Calu3 (cell line): ENCODE measurements around the gene BBS12. TPM values are rescaled to one million over a fixed set of nuclear protein-coding genes. Genes with fewer than 3 reads are reported as not detected.

Source experiments
- BruUV-seq: library from RNA; stranded (reverse); fragments of 400-500 nt; replicated peaks from 2 replicates; lab custom pipeline; 2021; lab: Mats Ljungman, UMichigan
- CTCF ChIA-PET: fragments of 300-600 bp; sonication (Branson Sonifier 250); formaldehyde crosslinking; loops from one replicate; lab custom pipeline; 2022; ENCODE audit warnings: antibody characterized with exemption; lab: Charles Lee
- DNase-seq: peaks from one replicate; pipeline ENCODE4 v3.0.0; 2022
- H3K27ac Mint-ChIP-seq: one replicate; pipeline ENCODE4 v1.8.0; 2022; ENCODE audit warnings: mixed read lengths; ENCODE audit not compliant: unreplicated experiment
- H3K27me3 Mint-ChIP-seq: one replicate; pipeline ENCODE4 v1.8.0; 2022; ENCODE audit warnings: mixed read lengths; ENCODE audit not compliant: unreplicated experiment
- H3K36me3 Mint-ChIP-seq: one replicate; pipeline ENCODE4 v1.8.0; 2022; ENCODE audit warnings: mild to moderate bottlenecking, moderate library complexity, mixed read lengths; ENCODE audit not compliant: insufficient read depth, unreplicated experiment
- H3K4me1 Mint-ChIP-seq: one replicate; pipeline ENCODE4 v1.8.0; 2022; ENCODE audit warnings: mild to moderate bottlenecking, low read depth, mixed read lengths; ENCODE audit not compliant: unreplicated experiment
- H3K4me3 Mint-ChIP-seq: one replicate; pipeline ENCODE4 v1.8.0; 2022; ENCODE audit warnings: mild to moderate bottlenecking, low read depth, moderate library complexity, mixed read lengths; ENCODE audit not compliant: unreplicated experiment
- H3K9me3 Mint-ChIP-seq: one replicate; pipeline ENCODE4 v1.8.0; 2022; ENCODE audit warnings: low read depth, mixed read lengths; ENCODE audit not compliant: unreplicated experiment
- CTCF ChIP-seq: fragments of 200-600 bp; IDR thresholded peaks from one replicate; pipeline ENCODE4 v1.8.0; 2022; ENCODE audit warnings: antibody characterized with exemption; ENCODE audit not compliant: unreplicated experiment
- intact Hi-C: fragments of 100-400 bp; cut with micrococcal nuclease; formaldehyde crosslinking; loops from one replicate; pipeline ENCODE4 v1.10.0; 2022; ENCODE audit not compliant: unreplicated experiment
- total RNA-seq: library from RNA; stranded (reverse); gene quantifications from 2 replicates; pipeline ENCODE4 v1.2.3, GENCODE V29; 2022

The BBS12 gene
- total RNA-seq, 1 experiment from 2014 or later, result 2.4 TPM

GRCh38 chr4:122775039-122775438 is 42.5 kb downstream of the BBS12 start:
- no TSS peak for BruUV-seq
- peaks cover 8% of the 10 kb centered on the region for H3K4me1 Mint-ChIP-seq
- H3K4me3 Mint-ChIP-seq, result no peak overlapping the region
- no peaks in the 10 kb centered on the region for H3K9me3 Mint-ChIP-seq
- no peak for DNase-seq
- H3K27me3 Mint-ChIP-seq, result no peaks in the 10 kb centered on the region
- no peak overlapping the region for H3K27ac Mint-ChIP-seq
- H3K36me3 Mint-ChIP-seq, result peaks cover 5% of the 10 kb centered on the region
- intact Hi-C loops, result no loop called here
- CTCF ChIA-PET, result no interaction called here
- TF ChIP-seq CTCF, result no peak

GRCh38 chr4:122775987-122776836 is 43.7 kb downstream of the BBS12 start:
- intact Hi-C loops, result no loop called here
- no peaks in the 10 kb centered on the region for H3K9me3 Mint-ChIP-seq
- peaks cover 8% of the 10 kb centered on the region for H3K4me1 Mint-ChIP-seq
- no peak overlapping the region for H3K27ac Mint-ChIP-seq
- DNase-seq, result no peak
- TF ChIP-seq CTCF, result no peak
- CTCF ChIA-PET, result no interaction called here
- no peak overlapping the region for H3K4me3 Mint-ChIP-seq
- H3K27me3 Mint-ChIP-seq, result no peaks in the 10 kb centered on the region
- no TSS peak for BruUV-seq
- peaks cover 5% of the 10 kb centered on the region for H3K36me3 Mint-ChIP-seq

- intact Hi-C loops, result no loop called here
- CTCF ChIA-PET, result no interaction called here
- no TSS peak for BruUV-seq
- Mint-ChIP-seq H3K36me3 (peaks cover 5% of the 10 kb centered on the region), H3K4me3 (no peak overlapping the region), H3K9me3 (no peaks in the 10 kb centered on the region), H3K27me3 (no peaks in the 10 kb centered on the region), H3K4me1 (peaks cover 8% of the 10 kb centered on the region), H3K27ac (no peak overlapping the region)
- no peak for DNase-seq
- TF ChIP-seq CTCF, result no peak
Measured at GRCh38 chr4:122776916-122777315, 44.4 kb downstream of the BBS12 start.

GRCh38 chr4:122777846-122778673 is 45.6 kb downstream of the BBS12 start:
- H3K4me3 Mint-ChIP-seq, result no peak overlapping the region
- CTCF ChIA-PET, result no interaction called here
- peaks cover 13% of the 10 kb centered on the region for H3K4me1 Mint-ChIP-seq
- no TSS peak for BruUV-seq
- peaks cover 5% of the 10 kb centered on the region for H3K36me3 Mint-ChIP-seq
- intact Hi-C loops, result no loop called here
- no peak for DNase-seq
- no peaks in the 10 kb centered on the region for H3K9me3 Mint-ChIP-seq
- TF ChIP-seq CTCF, result no peak
- H3K27ac Mint-ChIP-seq, result no peak overlapping the region
- H3K27me3 Mint-ChIP-seq, result no peaks in the 10 kb centered on the region
